Stimulated activated CD8-positive, alpha-beta memory T cell treated with anti-CD3 and anti-CD28 coated beads, Interleukin-15, amount 100 ng/mL, for 4 hours (primary cell): ENCODE results near the gene TNNI3K.

Source experiments
- DNase-seq, 2 donors: peaks; one replicate each; pipeline ENCODE4 v3.0.0-alpha.2; 2020; ENCODE audit warnings: low read depth in 2 of 2

The TNNI3K gene

DNA sequence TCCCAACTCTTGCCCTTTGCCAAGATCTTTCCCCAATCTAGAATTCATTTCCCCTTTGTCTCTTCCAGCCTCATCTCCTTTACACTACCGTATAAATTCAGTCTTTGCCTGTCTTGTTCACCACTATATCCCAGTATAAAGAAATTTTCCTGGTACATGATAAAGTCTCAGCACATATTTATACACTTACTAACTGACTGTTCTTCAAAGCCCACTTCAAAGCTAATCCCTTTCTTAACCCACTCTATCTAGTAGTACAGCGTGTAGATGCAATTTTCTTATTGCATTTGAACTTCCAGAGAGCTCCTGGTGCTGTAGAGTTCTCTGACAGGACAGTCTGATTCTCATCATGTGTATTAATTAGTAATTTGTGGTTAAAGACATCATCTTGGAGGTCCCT is 199.1 kb downstream of the TNNI3K start:
- no peak for DNase-seq

DNA sequence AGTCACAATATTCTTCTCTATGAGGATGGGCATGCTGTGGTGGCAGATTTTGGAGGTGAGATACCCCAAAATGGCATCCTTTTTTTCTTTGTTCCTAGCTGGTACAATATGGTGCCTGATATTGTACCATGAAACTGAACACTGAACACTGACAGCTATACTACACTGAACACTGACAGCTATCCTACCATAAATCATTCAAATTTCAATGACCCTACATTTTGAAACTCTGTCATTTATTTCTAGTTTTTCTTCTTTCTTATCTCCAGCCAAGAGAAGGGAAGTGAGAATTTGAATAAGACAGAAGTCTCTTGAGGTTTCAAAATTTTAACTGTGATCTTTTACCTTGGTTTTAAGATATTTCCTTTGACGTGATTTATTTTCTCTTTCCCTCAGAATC is 200.9 kb downstream of the TNNI3K start:
- no peak for DNase-seq

- no peak for DNase-seq
Measured at GRCh38 chr1:74437035-74437434, 201.8 kb downstream of the TNNI3K start.

DNA sequence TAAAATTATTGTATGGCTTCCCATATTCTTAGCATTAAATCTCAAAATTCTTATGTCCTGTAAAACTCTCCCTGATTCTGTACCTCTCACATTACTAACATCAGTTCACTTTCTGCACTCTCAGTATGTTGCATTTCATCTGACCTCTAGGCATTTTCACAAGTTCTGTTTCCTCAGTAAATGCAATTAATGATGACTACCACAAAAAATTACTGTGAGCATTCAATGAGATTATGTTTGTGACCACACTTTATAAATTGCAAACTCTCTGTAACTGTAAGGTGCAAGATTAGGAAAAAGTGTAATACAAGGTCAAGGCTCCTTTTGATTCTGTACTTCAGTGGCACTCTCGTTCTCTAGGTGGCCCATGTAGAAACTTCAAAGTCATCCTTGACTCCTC is 216.8 kb downstream of the TNNI3K start:
- no peak for DNase-seq

GRCh38 chr1:74453277-74453676 is 218.1 kb downstream of the TNNI3K start:
- no peak for DNase-seq

GRCh38 chr1:74455390-74455789 is 220.2 kb downstream of the TNNI3K start:
- DNase-seq: no peak

DNA sequence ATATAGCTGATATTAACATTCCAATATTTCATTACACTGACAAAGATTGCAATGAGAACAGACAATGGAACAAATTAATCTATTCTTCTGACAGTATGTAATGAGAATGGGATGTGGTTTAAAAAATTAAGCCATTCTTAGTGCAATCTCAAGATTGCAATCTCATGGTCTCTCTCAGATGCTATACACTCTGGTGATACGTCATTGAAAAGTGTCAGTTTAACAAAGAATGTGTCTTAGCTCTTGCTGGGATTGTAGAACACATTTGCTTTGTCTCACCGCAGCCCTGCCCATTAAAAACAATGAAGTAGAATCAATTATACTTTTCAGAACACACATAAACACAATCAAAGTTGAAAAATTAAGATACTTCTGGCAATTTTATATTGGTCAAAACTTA is 222.1 kb downstream of the TNNI3K start:
- no peak for DNase-seq

DNA sequence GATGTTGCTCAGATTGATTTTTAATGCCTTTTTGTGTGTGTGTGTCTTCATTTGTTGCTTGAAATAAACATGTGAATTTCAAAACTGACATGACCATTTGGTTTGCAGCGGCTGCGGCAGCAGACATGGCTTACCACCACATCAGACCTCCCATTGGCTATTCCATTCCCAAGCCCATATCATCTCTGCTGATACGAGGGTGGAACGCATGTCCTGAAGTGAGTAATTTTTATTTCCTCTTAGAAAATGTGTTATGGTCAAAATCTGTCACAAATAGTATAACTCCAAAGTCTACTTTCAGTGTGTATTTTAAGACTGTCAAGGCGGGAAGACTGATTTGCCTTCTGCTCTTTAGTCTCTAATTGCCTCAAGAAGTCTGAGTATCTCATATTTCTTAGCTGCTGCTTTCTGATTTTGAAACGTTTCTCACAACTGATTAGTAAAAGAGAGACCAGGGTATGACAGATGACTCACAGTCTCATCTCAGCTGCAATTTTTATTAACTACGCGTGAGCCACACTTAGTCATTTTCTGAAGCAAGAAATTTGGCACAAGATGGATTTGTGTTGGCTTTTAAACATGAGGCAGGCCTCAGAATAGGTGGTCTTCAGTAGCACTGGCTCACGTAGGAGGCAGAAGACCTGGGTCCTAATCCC is 228.3 kb downstream of the TNNI3K start:
- DNase-seq: no peak

GRCh38 chr1:74464037-74464436 is 228.8 kb downstream of the TNNI3K start:
- no peak for DNase-seq

DNA sequence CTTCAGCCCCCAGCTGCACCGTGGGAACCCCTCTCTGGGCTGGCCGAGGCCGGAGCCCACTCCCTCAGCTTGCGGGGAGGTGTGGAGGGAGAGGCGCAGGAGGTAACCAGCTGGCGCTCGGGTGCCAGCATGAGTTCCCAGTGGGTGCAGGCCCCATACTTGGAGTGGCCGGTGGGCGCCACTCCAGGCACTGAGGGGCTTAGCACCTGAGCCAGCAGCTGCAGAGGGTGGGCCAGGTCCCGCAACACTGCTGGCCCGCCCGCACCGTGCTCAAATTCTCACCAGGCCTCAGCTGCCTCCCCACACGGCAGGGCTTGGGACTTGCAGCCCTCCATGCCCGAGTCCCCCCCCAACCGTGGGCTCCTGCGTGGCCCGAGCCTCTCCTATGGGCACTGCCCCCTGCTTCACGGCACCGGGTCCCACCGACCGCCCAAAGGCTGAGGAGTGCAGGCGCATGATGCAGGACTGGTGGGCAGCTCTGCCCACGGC is 230.1 kb downstream of the TNNI3K start:
- no peak for DNase-seq

DNA sequence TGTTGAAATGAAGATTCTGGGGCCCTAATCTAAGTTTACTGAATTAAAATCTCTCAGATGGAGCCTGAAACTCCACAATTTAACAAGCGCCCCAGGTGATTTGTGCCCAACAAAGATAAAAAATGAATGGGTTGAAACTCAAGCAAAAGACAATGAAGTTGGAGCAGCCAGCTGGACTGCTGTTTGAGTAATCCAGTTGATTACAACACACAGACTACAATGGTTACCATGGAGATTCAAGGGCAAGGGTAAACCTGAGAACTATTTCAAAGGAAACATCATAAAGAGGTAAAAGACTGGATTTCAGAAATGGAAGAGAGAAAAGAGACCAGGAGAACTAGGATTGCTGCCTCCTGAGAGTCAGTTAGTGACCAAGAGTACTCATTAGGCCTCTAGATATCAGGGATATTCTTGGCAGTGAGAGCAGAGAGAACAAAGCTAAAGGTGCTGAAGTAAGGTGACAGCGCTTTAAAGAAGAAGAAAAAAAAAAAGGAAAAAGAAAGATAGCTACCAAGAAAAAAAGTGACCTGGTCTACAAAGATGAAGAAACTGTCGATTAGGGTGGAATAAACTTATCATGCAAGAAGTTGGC is 232.7 kb downstream of the TNNI3K start:
- no peak for DNase-seq

DNA sequence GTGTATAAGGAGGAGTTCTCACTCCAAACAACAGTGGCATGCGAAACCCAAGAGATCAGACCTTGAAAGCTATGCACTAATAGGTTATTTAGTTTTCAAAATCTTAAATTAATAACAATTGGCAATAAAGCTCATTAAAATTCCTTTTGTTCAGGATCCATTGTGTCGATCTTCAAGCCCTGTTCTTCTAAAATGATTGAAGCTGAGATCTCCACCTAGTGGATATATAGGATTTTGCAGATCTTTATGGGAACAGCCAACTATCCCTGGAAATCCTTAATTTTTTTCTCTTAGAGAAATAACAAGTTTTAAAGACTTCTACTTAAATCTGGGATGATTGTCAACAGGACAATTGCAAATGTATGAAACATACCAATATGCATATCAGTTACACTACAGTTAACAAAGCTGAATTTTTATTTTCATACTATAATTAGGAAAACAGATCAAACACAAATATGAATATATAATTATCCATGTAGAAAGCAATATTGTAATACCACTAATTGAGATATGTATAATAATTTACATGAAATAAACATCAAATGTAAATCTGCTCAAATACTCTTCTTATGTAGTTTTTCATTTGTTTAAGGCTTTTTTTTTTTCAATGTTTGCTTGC is 233.9 kb downstream of the TNNI3K start:
- no peak for DNase-seq

DNA sequence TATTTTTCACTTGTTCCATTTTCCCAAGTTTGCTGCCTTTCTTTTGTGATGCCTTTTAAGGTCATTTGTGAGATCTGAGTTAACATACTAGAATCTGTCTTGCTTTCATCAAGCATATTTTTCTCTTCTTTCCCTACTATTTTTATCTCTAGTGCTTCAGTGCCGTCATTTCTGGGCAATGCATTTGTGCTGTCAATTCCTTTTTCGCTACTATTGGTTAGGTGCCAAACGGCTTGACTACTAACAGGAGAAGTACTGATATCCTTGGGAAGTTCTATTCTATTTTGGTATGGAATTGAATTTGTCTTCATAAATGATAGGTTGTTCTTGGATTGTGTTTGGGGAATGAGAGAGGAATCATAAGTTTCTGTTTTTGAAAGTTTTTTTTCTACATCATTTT is 235.1 kb downstream of the TNNI3K start:
- DNase-seq: no peak

DNA sequence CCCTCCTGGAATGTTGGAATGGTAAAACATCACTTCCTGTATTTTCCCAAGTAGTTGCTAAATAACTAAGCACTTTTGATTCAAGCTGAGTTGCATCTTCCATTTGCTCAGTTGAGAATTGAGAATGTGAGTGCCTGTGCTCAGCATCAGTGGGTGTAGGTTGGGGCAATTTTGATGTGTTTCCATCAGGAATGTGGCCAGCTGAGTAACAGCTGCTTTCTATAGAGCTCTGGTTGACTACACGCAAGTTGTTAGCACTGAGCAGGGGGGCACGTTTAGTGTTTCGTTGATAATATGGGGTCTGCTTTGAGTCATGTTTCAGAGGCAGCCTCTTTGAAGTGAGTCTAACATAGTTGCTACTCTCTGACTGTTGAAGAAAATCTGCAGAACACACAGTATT is 235.7 kb downstream of the TNNI3K start:
- DNase-seq: no peak

DNA sequence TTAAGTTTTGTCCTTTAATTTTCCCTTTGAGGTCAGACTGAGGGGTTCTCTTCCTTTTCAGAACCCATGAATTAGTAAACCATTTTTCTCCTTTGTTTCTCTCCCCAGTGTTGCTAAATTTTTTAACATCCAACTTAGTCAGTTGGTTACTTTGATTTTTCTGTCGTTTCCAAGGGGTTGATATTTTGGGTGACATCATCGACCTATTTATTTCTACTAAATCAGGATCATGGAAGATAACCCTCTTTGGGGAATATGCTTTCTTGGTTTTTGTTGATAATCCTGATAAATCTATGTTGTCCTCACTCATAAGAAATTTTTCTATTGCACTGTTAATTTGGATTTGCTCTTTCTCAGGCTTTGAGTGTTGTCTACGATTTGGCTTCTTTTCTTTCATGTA is 236.3 kb downstream of the TNNI3K start:
- DNase-seq: no peak

DNA sequence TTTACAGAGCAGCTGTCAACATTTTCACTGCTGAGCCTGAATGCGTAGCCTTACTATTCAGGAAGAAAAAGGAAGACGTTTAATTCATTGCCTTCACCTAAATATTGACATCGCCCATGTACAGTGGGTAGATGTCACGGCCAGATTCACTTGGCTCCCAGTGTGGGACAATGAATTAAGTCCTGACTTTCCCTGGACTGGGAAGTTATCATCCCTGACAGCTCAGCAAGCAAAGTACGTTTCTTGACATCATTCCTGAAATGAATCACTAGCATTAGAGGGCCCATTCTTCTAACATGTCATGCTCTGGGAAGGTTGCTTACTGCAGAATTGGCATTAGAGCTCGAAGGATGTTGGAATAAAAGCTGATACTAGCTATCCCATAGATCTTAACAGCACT is 239.4 kb downstream of the TNNI3K start:
- no peak for DNase-seq

DNA sequence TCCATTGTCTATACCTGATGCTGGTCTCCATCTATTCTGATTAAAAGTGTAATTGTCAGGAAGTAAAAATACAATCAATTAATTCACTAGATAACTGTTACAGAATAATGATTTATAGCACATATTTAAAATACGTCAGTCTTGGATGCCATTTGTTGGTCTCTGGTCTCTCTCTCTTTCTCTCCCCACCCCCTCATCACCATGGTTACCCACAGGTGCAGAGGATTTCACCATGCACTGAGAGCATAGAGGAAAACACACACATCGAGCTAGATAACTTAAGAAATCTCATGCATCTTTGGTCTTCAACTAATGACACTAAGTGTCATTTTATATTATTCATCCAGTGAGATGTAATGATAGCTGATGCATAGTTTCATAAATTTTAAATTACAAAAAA is 243.8 kb downstream of the TNNI3K start:
- DNase-seq: no peak

DNA sequence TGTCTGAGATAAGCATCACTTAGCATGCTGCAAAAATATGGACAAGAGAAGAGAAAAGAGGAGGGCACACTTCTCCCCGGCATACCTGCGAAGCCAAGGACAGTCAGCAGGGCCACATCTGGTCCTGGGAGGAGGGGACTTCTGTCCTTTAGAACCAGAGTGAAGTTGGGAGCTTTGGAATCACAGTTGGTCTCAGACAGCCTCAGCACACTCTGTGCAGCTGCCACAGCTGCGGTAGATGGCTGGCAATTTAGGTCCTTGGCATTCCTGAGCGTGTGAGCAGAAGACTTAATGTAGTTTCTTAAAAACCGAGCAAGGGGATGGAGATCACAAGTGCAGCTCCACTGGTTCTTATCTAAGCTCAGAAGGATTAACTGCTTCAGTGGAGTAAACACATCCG is 244.9 kb downstream of the TNNI3K start:
- DNase-seq: no peak

DNA sequence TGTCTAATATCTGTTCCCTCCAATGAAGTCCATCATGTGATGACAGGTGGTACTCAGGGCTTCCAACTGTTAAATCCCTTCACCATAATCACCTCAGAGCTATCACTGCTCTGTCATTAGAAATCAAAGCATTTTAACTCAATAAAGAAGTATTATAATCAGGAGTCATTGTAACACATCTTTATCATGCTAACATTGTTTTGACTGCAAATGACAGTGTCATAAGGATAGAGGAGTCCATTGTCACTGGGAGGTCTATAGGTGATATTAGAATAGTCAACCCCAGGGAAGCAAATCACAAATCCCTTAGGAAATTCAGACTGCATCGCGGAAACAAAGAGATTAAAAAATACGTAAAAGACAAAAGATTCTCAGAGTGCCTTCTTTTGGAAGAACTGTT is 246.4 kb downstream of the TNNI3K start:
- no peak for DNase-seq

GRCh38 chr1:74485622-74486021 is 250.4 kb downstream of the TNNI3K start:
- DNase-seq: no peak

GRCh38 chr1:74486036-74486435 is 250.8 kb downstream of the TNNI3K start:
- DNase-seq: no peak

DNA sequence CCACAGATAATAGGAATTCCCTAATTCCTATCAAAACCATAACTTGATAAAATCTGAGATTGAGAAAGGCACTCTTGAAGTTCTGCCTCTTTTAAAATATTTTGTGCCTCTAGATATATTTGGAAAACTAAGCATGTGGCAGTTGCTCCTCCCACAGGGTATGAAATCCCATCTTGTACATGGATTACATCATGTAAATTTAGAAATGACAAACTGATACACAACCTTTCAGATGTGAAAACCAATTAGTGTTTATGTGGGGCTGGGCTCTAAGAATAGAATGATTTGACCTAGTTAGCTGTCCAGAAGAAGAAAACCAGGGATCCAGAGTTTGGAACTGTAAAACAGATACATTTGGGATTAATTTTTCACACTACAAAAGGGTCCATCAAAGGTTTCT is 261.5 kb downstream of the TNNI3K start:
- no peak for DNase-seq

DNA sequence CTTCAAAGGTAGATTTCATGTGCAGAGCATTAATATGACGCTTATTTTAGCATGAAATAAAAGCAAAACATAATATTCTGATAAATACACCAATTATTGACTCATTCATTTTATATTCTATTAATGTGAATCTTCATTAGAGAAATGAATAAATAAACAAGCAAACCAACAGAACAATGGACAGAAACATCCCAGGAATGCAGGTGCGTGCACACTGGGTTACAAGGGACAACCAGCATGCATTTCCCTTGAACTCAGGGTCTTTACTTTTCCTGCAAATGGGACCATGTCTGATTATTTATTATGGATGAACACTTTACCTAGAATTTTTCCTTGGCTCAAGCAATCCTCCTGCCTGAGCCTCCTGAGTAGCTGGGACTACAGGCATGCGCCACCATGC is 263.7 kb downstream of the TNNI3K start:
- no peak for DNase-seq
